ENCODE data around the gene SPEF1. TPM values are rescaled to one million over a fixed set of nuclear protein-coding genes. Genes with fewer than 3 reads are reported as not detected.

SPEF1 gene
- total and polyA plus RNA-seq, 10 of the 15 experiments (the other 5 are each of a cell fraction or from before 2014, with no cell fraction given), result 0.12 TPM; not detected in 9

DNA sequence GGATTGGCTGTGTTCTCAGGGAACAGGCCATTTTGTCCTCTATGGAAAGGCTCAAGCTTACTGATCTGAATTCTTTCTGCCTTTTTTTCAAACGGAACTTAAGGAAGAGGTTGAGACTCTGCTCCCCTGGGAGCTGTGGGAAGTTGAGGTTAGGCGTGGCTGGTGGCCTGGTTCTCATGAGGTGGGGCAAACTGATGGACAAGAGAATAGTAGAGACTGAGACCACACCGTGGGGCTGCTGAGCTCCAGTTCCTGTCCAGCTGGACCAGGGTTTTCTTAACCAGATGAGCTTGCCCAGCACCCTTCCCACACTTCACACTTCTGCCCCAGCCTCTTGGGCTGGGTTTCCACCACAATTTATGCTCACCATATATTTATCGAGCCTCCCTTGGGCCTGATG is 45.2 kb upstream of the SPEF1 start:
- in situ Hi-C loops (cut with MboI) (no loop called here), intact Hi-C loops (cut with micrococcal nuclease; ENCODE audit: unreplicated experiment) (no loop called here)
- RAD21 ChIA-PET (ENCODE audit: unreplicated experiment), result interaction anchor here (0.6 to 1.3 kb wide), 2 partner anchors 40 to 76 kb away, joined by 3 to 4 read pairs; partner anchors contain the start of gene CENPB
- Histone ChIP-seq H2AFZ (ENCODE audit: control insufficient read depth, low read depth, low read length) (no peak overlapping the region), H3K27ac (ENCODE audit: control insufficient read depth, insufficient read depth) (no peak overlapping the region), H3K9ac (ENCODE audit: control insufficient read depth, insufficient read depth, low read length) (no peak overlapping the region), H3K4me1 (ENCODE audit: control insufficient read depth, insufficient read depth, low read length) (no peaks in the 10 kb centered on the region; the same call in 1 of the 2 replicates), H3K27me3 (replicated peaks in 1 of 2; ENCODE audit: control insufficient read depth in 2 of 2, insufficient read depth in 2 of 2, low read length in 1 of 2) (no peaks in the 10 kb centered on the region), H3K4me2 (ENCODE audit: control insufficient read depth, insufficient read depth) (no peak overlapping the region), H3K4me3 (no peak overlapping the region), H3K79me2 (ENCODE audit: control insufficient read depth, insufficient read depth, low read length) (peaks cover 2% of the 10 kb centered on the region; the same call in 1 of the 2 replicates), H3K36me3 (ENCODE audit: control insufficient read depth in 2 of 2, insufficient read depth in 2 of 2, low read length in 1 of 2) (peaks cover 5 to 9% of the 10 kb centered on the region in 2 experiments), H4K20me1 (ENCODE audit: control insufficient read depth, insufficient read depth) (no peaks in the 10 kb centered on the region), H3K9me3 (replicated peaks; ENCODE audit: control insufficient read depth, insufficient read depth, low read length) (no peaks in the 10 kb centered on the region)
- DNase-seq (ENCODE audit: low read depth, low spot score) (no peak), ATAC-seq (peak; percentile 52; the same call in 2 of the 3 replicates), FAIRE-seq (no peak)
- BruUV-seq (replicated peaks), result no TSS peak
- TF ChIP-seq KLF5 (IDR thresholded peaks at IDR 0.05; ENCODE audit: partially characterized antibody), result no peak
- no peak for TF ChIP-seq CBX3 (IDR thresholded peaks at IDR 0.05; ENCODE audit: borderline replicate concordance, low read depth)
- no peak for TF ChIP-seq KAT2A (conservative IDR thresholded peaks at IDR 0.05; ENCODE audit: control insufficient read depth, low read depth, low read length)
- TF ChIP-seq, protein P1, sequence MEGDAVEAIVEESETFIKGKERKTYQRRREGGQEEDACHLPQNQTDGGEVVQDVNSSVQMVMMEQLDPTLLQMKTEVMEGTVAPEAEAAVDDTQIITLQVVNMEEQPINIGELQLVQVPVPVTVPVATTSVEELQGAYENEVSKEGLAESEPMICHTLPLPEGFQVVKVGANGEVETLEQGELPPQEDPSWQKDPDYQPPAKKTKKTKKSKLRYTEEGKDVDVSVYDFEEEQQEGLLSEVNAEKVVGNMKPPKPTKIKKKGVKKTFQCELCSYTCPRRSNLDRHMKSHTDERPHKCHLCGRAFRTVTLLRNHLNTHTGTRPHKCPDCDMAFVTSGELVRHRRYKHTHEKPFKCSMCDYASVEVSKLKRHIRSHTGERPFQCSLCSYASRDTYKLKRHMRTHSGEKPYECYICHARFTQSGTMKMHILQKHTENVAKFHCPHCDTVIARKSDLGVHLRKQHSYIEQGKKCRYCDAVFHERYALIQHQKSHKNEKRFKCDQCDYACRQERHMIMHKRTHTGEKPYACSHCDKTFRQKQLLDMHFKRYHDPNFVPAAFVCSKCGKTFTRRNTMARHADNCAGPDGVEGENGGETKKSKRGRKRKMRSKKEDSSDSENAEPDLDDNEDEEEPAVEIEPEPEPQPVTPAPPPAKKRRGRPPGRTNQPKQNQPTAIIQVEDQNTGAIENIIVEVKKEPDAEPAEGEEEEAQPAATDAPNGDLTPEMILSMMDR (IDR thresholded peaks at IDR 0.05 in 2 of 3, conservative IDR thresholded peaks at IDR 0.05 in 1 of 3; ENCODE audit: control insufficient read depth in 2 of 3, extremely low read depth in 1 of 3, insufficient read depth in 1 of 3, low read depth in 3 of 3, low read length in 3 of 3), result 0 out of 6 replicates have a peak, but pooled peaks of 1 of the 3 experiments have one; percentile 5
- WGBS (ENCODE audit: insufficient coverage, insufficient replicate concordance, low lambda C conversion rate, missing lambda C conversion rate), result 22% methylated on average over 4 of the region's 4 CpGs
- POLR2A ChIA-PET, result no interaction called here
- SMC1A ChIA-PET (ENCODE audit: uncharacterized antibody, unreplicated experiment), result interaction anchor here (1.3 kb wide), 1 partner anchor 8 kb away, joined by 3 read pairs; no protein-coding TSS in a partner anchor
- CTCF ChIA-PET, result interaction anchor here (0.5 to 2.9 kb wide), 5 partner anchors 28 to 180 kb away, joined by 3 to 12 read pairs (median 4); partner anchors contain the start of gene CENPB
